Tibial nerve (tissue), 4 donors: Measurements from ENCODE around the gene PPM1H. TPM values are rescaled to one million over a fixed set of nuclear protein-coding genes. Genes with fewer than 3 reads are reported as not detected.

Experiments
- DNase-seq, 2 donors: peaks; one replicate each; pipeline ENCODE4 v3.0.0-alpha.2; 2019; ENCODE audit warnings: low spot score in 2 of 2
- H3K27ac ChIP-seq, 4 donors: fragments of 200-600 bp; sonication (generic) in 3 of 4; one replicate each; pipeline ENCODE4 v1.5.1; 2017 to 2019; ENCODE audit warnings: mild to moderate bottlenecking in 1 of 4
- H3K27me3 ChIP-seq, 2 donors: fragments of 200-600 bp; sonication (generic) in 1 of 2; one replicate each; pipeline versions ENCODE4 v1.5.1 to v1.6.0; 2017 to 2019
- H3K36me3 ChIP-seq, 3 donors: fragments of 200-600 bp; sonication (generic); one replicate each; pipeline ENCODE4 v1.5.1; 2018 to 2019
- H3K4me1 ChIP-seq, 4 donors: fragments of 200-600 bp; sonication (generic) in 3 of 4; one replicate each; pipeline ENCODE4 v1.5.1; 2017 to 2019
- H3K4me3 ChIP-seq, 4 donors: fragments of 200-600 bp; sonication (generic) in 3 of 4; one replicate each; pipeline ENCODE4 v1.5.1; 2017 to 2019; ENCODE audit warnings: mild to moderate bottlenecking in 1 of 4, moderate library complexity in 1 of 4
- H3K9me3 ChIP-seq, 4 donors: fragments of 200-600 bp; sonication (generic) in 3 of 4; one replicate each; pipeline ENCODE4 v1.5.1; 2017 to 2019
- CTCF ChIP-seq, 5 experiments: fragments of 200-600 bp in 3 of 5; fragments of 450-650 bp in 2 of 5; sonication (generic) in 3 of 5; IDR thresholded peaks; one replicate each; pipeline ENCODE4 v1.5.1; 2016 to 2019; ENCODE audit warnings: antibody characterized with exemption in 5 of 5, mild to moderate bottlenecking in 3 of 5, moderate library complexity in 2 of 5
- EP300 ChIP-seq, 2 donors: sonication (generic); formaldehyde crosslinking; IDR thresholded peaks; one replicate each; pipeline ENCODE4 v1.6.1; 2017; ENCODE audit warnings: antibody characterized with exemption in 2 of 2, mild to moderate bottlenecking in 1 of 2
- POLR2A ChIP-seq, 2 donors: fragments of 450-650 bp; IDR thresholded peaks; one replicate each; pipeline ENCODE4 v1.6.1; 2017; ENCODE audit warnings: antibody characterized with exemption in 2 of 2, mild to moderate bottlenecking in 2 of 2, moderate library complexity in 2 of 2
- WGBS, 2 donors: methylation state at CpG; one replicate each; pipeline ENCODE4 v1.1.5; 2018; 5-methylcytosine and 5-hydroxymethylcytosine counted together
- total RNA-seq, 4 donors: library from RNA; depleted of rRNA; stranded (reverse); fragments of >200 nt; gene quantifications; one replicate each; pipeline ENCODE4 v1.1.0, GENCODE V29; 2016

PPM1H gene
- total RNA-seq, 4 donors from 2014 or later, result 0.78 to 2.6 (median 1.3) TPM

GRCh38 chr12:62913380-62913779 lies 21.6 kb downstream of the PPM1H start:
- no peak overlapping the region for H3K27ac ChIP-seq
- no peak overlapping the region for H3K4me3 ChIP-seq
- no peaks in the 10 kb centered on the region for H3K27me3 ChIP-seq
- 89 to 91% methylated on average over 6 of the region's 6 CpGs for WGBS, 2 donors
- TF ChIP-seq CTCF (IDR thresholded peaks at IDR 0.05) (no peak), EP300 (IDR thresholded peaks at IDR 0.05) (no peak), POLR2A (IDR thresholded peaks at IDR 0.05) (no peak)
- H3K9me3 ChIP-seq, result no peaks in the 10 kb centered on the region
- no peaks in the 10 kb centered on the region for H3K4me1 ChIP-seq
- H3K36me3 ChIP-seq, result no peaks in the 10 kb centered on the region
- no peak for DNase-seq

- 69 to 74% methylated on average over 4 of the region's 4 CpGs for WGBS, 2 donors
- no peak for DNase-seq
Measured at GRCh38 chr12:62912644-62913043, 22.3 kb downstream of the PPM1H start.

GRCh38 chr12:62911286-62911685 lies 23.7 kb downstream of the PPM1H start:
- H3K36me3 ChIP-seq, result no peaks in the 10 kb centered on the region
- no peaks in the 10 kb centered on the region for H3K27me3 ChIP-seq
- 89% methylated on average over 4 of the region's 4 CpGs for WGBS, 2 donors
- no peak overlapping the region for H3K27ac ChIP-seq
- no peaks in the 10 kb centered on the region for H3K4me1 ChIP-seq
- no peak overlapping the region for H3K4me3 ChIP-seq
- TF ChIP-seq EP300 (IDR thresholded peaks at IDR 0.05) (no peak), POLR2A (IDR thresholded peaks at IDR 0.05) (no peak), CTCF (IDR thresholded peaks at IDR 0.05) (no peak)
- no peak for DNase-seq
- H3K9me3 ChIP-seq, result no peaks in the 10 kb centered on the region

More at GRCh38 chr12:62912644-62913043, 22.3 kb downstream of the PPM1H start:
- H3K4me3 ChIP-seq, result no peak overlapping the region
- H3K4me1 ChIP-seq, result no peaks in the 10 kb centered on the region
- H3K9me3 ChIP-seq, result no peaks in the 10 kb centered on the region
- TF ChIP-seq EP300 (IDR thresholded peaks at IDR 0.05), result no peak
- TF ChIP-seq CTCF (IDR thresholded peaks at IDR 0.05), result no peak
- TF ChIP-seq POLR2A (IDR thresholded peaks at IDR 0.05), result no peak
- H3K27me3 ChIP-seq, result no peaks in the 10 kb centered on the region
- no peak overlapping the region for H3K27ac ChIP-seq
- H3K36me3 ChIP-seq, result no peaks in the 10 kb centered on the region

GRCh38 chr12:62910549-62911169 lies 24.3 kb downstream of the PPM1H start:
- H3K9me3 ChIP-seq, result no peaks in the 10 kb centered on the region
- TF ChIP-seq EP300 (IDR thresholded peaks at IDR 0.05) (no peak), POLR2A (IDR thresholded peaks at IDR 0.05) (no peak), CTCF (IDR thresholded peaks at IDR 0.05) (no peak)
- H3K4me3 ChIP-seq, result no peak overlapping the region
- no peak overlapping the region for H3K27ac ChIP-seq
- H3K36me3 ChIP-seq, result no peaks in the 10 kb centered on the region
- no peaks in the 10 kb centered on the region for H3K27me3 ChIP-seq
- H3K4me1 ChIP-seq, result no peaks in the 10 kb centered on the region
- 66 to 78% methylated on average over 5 of the region's 5 CpGs for WGBS, 2 donors
- no peak for DNase-seq

- Histone ChIP-seq H3K4me1 (no peaks in the 10 kb centered on the region), H3K4me3 (no peak overlapping the region), H3K27me3 (no peaks in the 10 kb centered on the region), H3K36me3 (no peaks in the 10 kb centered on the region), H3K27ac (no peak overlapping the region), H3K9me3 (no peaks in the 10 kb centered on the region)
- no peak for DNase-seq
- WGBS, 2 donors, result 98 to 100% methylated on average over 1 of the region's 1 CpG
- TF ChIP-seq CTCF (IDR thresholded peaks at IDR 0.05), result no peak
- TF ChIP-seq POLR2A (IDR thresholded peaks at IDR 0.05), result no peak
Measured at GRCh38 chr12:62909340-62909739, 25.6 kb downstream of the PPM1H start.
